HG03439 (cell line): Measurements from ENCODE around the gene SUN1.

Source experiments
- ATAC-seq: cut with Tn5 transposase; IDR thresholded peaks from one replicate; pipeline ENCODE4 v1.9.1; 2021; ENCODE audit warnings: mild to moderate bottlenecking, moderate library complexity; ENCODE audit not compliant: unreplicated experiment

SUN1 gene

DNA sequence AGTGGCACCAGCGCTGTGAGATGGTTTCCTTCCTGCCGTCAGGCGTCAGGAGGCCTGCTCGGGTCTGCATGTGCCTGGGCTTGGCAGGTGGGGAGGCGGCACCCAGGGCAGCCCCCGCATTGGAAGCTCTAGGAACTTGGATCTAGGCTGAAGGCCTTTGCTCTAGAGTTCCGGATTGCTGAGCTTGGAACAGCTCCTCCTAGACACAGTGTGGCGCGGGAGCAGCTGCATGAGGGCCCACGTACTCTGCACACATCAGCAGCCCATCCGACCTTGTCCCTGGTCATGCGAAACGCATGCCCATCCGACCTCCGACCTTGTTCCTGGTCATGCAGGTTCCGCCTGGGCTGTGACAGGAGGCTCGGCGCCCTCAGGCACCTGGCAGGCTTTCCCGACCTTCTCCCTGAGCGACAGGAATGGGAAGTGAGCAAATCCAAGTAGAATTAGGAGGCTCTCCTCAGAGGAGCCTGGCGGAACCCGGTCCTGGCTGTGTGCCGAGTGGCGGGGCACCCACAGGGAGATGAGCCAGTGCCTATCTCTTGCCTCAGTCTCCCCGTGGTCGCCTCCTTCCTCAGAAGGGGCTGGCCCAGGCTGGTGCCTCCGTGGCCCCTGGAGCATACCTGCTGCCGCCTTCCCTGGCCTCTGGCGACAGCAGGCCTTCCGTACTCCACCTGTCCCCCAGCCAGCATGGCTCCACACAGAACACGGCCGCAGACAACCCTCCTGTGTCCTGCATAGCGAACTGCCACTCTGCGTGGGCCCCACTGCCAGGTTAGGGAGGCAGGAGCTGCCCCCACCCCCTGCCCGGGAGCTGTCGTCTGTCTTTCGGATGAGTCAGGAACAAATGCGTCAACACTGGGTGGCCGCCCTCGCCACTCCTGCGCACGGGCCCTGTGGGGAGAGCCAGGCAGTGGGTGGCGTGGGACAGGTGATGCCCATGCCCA is 56.1 kb downstream of the SUN1 start:
- no peak for ATAC-seq

DNA sequence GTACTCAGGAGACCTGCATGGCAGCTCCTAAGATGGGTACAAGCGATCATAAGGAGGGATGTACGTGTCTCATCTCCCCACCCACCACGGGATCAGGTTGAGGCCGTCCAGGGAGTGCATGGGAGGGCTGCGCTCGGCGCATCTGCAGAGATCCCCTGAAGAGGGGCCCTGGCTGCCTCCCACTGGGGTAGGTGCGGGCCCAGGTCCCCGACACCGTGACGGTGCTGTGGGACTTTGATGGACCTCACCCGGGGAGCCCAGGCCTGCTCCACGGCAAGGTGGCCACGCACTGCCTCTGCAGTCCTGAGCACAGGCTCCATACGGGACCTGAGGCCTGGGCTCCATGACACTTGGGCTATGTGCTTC is 56.7 kb downstream of the SUN1 start:
- ATAC-seq, result no peak

DNA sequence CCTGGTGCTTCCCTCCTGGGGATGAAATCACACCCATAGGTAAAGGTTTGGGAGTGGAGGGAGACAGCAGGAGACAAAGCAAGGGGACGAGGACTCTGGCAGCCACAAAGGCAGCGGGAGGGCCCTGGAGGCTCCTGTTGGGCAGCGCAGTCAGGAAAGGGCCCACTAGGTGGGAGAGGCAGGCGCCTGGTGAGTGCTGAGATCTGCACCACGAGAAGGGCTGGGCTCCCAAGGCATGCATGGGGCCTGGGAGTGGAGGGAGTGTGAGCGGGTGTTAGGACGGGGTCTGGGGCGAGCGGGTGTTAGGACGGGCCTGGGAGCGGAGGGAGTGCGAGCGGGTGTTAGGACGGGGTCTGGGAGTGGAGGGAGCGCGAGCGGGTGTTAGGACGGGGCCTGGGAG is 57.1 kb downstream of the SUN1 start:
- no peak for ATAC-seq

DNA sequence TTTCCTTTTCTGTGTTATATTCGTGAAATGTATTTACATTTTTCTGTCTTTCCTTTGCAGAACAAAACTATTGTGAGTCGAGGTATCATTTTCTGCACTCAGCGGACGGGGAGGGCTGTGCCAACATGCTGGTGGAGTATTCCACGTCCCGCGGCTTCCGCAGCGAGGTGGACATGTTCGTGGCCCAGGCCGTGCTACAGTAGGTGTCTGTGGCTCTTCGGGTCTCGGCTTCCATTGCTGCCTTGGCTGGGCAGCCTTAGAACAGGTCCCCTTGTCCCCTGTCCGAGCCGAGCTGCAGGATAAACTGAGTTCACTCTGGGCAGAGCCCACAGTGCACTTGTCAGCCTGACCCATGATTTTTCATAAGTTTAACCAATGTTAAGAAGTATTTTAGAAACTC is 58.6 kb downstream of the SUN1 start:
- ATAC-seq, result no peak

DNA sequence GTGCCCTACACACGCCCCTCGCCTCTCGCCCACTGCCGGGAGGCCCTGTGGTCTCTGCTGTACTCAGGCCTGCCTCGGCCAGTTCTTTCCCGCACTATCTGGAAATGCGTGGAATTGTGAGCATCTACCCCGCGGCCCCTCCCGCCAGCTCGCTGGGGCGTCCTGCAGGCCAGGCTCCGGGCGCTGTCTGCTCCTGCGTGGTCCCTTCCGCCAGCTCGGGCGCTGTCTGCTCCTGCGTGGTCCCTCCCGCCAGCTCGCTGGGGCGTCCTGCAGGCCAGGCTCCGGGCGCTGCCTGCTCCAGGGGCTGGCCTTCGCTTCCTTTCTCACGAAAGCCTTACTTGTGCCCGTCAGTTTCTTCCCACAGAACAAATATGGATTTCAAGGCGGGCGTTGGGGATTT is 59.0 kb downstream of the SUN1 start:
- ATAC-seq, result no peak

DNA sequence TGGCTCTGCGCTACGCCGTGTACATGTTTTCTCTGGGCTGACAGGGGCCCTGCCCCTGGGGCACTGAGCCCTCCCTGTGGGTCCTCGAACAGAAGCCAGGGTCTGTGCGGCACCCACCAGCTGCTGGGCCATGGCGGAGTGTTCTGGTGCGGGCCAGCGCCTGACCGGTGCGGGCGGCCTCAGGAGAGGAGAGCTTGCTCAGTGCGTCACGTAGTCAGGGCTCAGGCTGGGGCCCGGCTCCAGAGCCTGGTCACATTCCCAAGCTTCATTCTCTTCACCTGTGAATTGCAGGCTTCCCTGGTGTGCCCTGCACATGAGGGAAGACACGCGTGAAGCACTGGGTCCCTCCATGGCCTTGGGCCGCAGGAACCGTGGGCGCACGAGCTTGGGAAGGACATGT is 59.5 kb downstream of the SUN1 start:
- ATAC-seq, result no peak

DNA sequence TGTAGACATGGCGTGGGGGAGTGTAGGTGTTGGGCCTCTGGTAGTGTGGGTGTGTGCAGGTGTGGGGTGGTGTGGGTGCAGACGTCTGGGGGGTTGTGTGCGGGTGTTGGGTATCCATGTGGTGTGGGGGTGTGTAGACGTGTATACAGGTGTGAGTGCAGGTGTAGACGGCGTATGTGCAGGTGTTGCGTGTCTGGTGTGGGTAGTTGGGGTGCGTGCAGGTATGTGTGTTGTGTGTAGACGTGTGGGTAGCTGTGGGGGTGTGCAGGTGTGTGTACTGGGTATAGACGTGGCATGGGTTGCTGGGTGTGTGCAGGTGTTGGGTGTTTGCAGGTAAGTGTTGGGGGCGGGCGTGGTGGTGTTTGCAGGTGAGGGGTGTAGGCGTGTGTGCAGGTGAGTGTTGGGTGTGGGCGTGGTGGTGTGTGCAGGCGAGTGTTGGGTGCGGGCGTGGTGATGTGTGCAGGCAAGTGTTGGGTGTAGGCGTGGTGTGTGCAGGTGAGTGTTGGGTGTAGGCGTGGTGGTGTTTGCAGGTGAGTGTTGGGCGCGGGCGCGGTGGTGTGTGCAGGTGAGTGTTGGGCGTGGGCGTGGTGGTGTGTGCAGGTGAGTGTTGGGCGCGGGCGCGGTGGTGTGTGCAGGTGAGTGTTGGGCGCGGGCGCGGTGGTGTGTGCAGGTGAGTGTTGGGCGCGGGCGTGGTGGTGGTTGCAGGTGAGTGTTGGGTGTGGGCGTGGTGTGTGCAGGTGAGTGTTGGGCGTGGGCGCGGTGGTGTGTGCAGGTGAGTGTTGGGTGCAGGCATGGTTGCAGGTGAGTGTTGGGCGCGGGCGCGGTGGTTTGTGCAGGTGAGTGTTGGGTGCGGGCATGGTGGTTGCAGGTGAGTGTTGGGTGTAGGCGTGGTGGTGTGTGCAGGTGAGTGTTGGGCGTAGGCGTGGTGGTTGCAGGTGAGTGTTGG is 60.6 kb downstream of the SUN1 start:
- ATAC-seq, result no peak

DNA sequence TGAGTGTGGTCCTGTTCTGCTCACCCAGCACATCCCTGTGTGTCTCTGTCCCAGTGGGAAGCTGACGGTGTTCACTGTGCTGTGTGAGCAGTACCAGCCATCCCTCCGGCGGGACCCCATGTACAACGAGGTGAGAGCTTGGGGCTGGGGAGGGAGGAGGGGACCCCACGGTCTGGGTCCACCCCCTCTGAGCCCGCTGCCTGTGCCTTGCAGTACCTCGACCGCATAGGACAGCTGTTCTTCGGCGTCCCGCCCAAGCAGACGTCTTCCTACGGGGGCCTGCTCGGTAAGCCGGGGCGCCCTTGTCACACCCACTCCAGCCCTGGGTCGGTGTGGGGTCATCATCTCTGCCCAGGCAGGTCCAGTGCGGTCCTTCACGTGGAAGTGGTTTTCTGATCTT is 61.4 kb downstream of the SUN1 start:
- ATAC-seq, result no peak

DNA sequence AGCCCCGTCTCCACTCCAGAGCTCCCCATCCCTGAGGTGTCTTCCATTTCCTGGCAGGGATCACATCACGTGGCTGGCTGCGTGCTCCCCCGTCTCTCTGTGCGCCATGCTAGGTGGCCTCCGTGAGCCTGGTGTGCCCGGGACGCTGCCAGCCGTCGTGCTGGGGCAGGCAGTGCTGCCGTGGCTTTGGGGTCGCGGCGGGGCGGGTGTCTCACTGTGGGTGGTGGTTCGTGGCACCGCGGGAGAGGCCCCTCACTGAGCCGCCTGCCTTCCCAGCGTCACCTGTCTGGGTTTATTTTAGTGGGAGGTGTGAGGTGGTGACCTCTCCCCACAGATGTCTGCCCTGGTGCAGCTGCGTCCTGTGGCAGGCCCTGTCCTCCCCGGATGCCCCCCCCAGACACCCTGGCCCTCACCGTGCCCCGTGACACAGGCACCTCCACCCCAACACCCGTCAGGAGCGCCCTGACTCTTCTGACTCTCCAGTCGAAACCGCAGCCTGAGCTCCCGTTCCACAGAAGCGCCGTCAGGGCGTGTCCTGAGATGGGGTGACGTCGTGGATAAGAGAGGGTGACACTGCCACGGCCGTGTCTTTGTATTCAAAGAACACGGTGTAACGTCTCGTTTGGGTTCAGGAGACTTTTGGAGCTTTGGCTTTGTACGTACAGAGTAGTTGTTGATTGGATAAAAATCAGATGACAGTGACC is 62.0 kb downstream of the SUN1 start:
- no peak for ATAC-seq

DNA sequence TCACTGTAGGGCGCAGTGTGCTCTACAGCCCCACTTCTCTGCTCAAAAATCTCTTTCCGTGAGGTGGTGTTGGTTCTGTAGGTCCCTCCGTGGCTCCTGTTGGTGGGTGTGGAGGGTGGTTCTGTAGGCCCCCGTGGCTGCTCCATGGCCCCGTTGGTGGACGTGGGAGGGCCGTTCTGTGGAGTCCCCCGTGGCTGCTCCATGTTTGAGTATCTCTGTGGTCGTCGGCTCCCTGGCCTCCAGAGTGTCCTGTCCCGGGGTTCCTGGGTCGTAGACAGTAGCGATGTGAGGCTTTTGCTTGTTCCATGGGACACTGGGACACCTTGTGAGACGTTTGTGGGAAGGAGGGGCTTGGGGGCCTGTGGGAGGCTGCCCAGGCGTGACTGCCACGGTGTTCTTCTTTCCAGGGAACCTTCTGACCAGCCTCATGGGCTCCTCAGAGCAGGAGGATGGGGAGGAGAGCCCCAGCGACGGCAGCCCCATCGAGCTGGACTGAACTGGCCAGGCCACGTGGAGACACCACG is 62.7 kb downstream of the SUN1 start:
- ATAC-seq, result no peak

DNA sequence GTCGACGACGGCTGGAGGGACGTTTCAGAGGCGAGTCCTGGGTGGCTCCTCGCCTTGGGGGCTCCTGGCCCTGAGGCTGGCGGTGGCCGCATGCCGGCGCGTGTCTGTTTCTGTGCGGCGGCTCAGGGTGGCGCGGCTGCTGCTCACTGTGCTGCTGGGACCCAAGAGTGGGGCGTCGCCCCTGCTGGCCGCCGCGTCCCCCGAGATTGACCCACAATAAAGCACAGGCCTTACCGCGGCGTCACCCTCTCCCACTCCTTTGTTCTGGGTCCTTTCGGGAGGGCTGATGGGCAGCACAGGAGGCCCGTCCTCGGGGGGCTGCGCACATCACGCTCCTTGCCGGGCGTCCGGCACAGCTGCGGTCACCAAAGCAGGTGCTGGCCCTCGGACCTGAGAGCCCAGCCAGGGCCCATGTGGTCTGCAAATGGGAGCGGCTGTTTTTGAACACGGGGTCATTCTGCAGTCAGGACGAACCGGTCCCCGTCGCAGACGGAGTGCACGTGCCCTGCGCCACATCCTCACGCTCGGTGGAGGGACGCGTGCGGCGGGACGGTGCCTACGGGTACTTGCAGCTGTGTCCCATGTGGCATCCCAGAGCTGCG is 63.3 kb downstream of the SUN1 start:
- no peak for ATAC-seq

DNA sequence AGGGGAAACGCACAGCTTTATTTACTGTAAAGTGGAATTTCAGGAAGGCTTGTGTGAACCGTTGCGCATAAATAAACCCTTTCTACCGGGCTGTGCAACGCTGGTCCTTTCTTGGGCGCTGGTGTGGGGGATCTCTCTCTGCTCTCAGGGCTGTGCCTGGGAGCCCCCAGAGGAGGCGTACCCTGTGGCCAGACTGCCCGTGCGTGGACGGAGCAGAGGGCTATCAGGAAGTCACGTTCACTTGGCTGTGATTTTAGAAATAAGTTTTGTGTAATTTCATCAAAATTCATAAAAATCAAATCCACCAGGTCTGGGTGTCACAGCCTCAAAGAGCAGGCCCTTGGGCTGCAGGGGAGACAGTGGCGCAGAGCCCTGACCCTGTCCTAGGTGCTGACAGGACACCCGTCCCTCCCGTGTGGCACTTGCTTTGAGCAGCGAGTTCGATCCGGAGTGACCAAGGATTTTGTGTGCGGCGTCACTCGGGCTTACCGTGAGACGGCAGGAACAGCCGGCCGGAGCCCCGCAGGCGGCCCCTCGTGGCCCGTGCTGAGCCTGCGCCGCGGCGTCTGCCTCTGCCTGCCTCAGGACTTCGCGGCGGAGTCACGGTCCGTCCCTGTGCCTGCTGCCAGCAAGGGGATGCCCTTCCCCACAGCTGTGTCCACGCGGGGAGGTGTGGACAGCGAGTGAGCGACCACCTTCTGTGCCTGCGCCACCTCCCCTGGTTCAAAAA is 64.2 kb downstream of the SUN1 start:
- no peak for ATAC-seq

DNA sequence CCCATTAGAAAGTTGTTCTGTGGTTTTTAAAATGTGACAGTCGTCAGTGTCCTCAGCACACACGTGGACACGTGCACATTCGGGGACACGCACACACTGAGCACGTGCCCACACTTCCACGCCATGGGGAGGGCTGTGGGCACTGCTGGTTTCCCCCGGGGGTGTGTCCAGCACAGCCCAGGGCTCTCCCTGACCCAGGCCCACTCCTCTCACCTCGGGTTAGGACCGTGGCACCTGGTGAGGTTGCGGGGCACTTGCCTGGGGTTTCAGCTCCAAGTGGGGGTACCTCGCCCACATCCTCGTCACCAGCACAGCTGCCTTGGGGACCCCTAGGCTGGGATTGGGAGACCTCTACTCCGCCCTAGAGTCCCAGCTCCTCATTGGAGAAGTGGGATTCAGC is 64.8 kb downstream of the SUN1 start:
- ATAC-seq, result no peak

DNA sequence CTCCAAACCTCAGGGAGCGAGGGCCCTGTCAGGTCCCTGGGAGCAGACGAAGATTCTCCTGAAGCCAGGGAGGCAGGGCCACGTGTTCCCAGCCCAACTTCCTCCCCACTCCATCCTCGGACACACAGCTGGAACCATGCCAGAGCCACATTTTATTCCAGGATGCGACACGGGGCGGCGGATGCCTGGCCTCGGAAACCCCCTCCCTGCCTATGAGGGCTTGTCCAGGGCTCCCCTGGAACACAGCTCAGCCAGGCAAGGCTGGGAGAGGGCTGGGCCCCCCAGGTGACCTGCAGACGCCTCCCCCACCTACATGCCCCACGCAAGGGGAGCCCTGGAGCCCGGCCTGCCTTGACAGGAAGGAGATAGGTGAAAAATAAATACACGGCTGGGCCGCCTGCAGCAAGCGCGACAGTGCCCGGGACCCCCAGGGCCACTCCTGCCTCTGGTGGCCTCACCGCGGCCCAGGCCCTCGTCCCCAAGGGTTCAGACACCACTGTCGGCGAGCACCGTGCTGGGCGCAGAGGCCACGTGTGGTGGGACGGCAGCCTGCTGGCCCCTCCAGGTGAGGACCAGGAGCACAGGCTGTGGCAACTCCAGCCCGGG is 65.6 kb downstream of the SUN1 start:
- no peak for ATAC-seq

DNA sequence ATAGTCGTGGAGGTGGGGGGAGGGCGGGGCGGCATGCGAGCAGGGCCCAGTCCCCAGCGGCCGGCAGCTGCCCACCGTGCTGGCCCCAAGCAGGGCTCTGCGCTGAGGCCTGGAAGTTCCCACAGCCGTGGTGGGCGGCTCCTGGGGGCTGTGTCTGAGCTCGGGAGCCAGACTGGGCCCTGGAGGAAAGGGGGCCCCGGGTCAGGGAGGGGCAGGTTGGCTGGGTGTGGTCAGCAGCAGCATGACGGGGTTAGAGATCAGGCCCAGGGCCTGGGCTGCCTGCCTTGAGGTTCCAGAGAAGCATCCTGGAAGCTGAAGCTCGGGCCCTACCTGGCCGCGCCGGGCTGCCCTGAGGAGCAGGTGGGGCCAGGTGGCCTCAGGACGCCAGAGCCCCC is 66.2 kb downstream of the SUN1 start:
- no peak for ATAC-seq

DNA sequence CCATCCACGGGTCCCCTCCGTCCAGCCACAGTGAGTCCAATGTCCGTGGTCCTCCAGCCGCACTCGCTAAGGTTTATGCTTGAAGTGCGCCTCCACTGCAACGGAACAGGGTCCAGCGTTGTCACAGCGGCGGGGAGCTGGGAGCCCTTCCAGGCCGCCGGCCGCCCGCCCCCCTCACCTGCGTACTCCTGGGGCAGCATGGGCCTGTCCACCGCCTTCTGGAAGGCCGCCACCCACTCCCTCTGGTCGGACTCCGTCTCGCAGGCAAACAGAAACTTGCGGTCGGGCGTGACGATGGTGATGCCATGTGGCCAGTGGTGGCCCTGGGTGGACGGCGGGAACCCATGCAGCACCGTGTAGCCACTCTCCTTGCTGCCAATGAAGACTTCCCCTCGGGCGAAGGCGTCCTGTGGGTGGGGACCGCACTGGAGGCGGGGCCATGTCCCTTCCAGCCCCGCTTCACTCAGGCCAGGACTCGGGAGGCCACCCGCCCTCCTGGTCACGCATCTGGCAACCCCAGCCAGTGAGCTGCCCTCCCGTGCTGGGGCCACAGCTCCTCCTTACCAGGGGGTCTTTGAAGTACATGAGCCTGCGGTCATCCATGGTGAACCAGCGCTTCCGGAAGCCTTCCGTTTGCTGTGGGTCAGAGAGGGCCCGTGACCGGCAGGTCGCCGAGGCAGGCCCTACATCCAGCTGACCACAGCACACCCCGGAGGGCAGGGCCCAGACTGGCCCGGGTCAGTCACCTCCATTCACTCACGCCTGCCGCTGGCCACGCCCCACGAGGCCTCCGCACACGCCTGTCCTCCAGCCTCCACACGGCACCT is 66.8 kb downstream of the SUN1 start:
- no peak for ATAC-seq

DNA sequence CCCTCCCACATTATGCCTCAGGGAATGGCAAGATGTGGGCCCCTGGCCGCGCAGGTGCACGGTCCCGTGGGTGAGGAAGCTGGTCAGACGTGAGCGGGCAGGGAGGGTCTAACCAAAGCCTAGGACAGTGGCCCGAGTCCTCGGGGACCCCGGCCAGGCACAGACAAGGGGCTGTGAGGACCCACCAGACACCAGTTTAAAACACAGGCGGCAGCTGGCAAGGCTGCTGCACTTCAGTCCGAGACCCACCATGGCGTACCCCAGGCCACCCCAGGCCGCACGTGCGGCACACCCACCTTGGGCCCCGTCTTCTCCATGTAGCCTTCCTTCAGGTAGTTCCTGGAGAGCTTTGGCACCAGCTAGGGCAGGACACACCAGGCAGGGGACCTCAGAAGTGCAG is 67.5 kb downstream of the SUN1 start:
- ATAC-seq, result no peak

DNA sequence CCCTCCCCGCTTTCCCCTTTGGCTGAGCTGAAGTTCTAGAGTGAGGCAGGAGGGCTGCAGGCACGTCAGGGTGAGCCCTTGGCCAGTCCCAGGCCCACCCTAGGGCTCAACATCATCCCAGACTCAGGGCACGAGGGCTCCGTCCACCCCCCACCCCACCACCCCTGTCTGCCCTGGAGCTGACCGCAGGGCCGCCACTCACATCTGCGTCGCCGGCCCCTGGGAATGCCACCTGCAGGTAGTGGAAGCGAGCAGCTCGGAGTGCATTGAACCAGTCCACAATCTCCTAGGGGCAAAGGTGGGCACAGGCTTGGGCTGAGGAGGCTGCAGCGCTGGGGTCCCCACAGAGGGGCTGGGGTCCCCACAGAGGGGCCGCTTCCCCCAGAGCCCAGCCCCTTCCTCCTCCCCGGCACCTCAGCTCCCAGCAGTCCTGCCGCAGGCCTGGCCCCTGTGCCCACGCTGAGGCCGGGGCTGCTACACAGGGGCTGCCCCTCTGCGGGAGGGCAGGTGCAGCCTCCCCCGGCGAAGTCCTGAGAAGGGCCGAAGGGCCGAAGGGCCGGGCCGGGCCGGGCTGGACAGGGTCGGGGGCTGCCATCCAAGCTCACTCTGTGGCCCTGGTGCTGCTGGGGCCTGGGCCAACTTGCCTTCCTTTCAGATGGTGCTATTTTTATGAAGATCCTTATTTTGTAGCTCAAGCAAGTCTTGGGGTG is 68.2 kb downstream of the SUN1 start:
- no peak for ATAC-seq
